KMS-11 (cell line): Measurements from ENCODE around the gene DNAH6.
"Not testable (repeated sequence)": the region's sequence is repeated elsewhere in the genome, so short reads cannot be mapped to it uniquely, and the experiment has no call there.

ENCODE experiments used
- H2AFZ ChIP-seq: fragments of 200-600 bp; sonication (generic); 2 replicates; pipeline ENCODE4 v1.6.1; 2016; ENCODE audit warnings: antibody characterized with exemption, mixed run types, low read depth
- H3K27ac ChIP-seq: fragments of 200-600 bp; sonication (generic); 2 replicates; pipeline ENCODE4 v1.6.1; 2016; ENCODE audit warnings: mild to moderate bottlenecking, mixed run types
- H3K27me3 ChIP-seq: fragments of 200-600 bp; sonication (generic); 2 replicates; pipeline ENCODE4 v1.6.1; 2017; ENCODE audit warnings: mild to moderate bottlenecking, low read depth, mixed run types, moderate library complexity; ENCODE audit not compliant: insufficient read depth
- H3K36me3 ChIP-seq: fragments of 200-600 bp; sonication (generic); 2 replicates; pipeline ENCODE4 v1.6.1; 2017; ENCODE audit warnings: mild to moderate bottlenecking, mixed run types; ENCODE audit not compliant: insufficient read depth
- H3K4me1 ChIP-seq: fragments of 200-600 bp; sonication (generic); 2 replicates; pipeline ENCODE4 v1.6.1; 2016; ENCODE audit warnings: mild to moderate bottlenecking, low read depth, mixed run types; ENCODE audit not compliant: poor library complexity, severe bottlenecking
- H3K4me2 ChIP-seq: fragments of 200-600 bp; sonication (generic); 2 replicates; pipeline ENCODE4 v1.7.0; 2016; ENCODE audit warnings: mild to moderate bottlenecking, mixed run types
- H3K4me3 ChIP-seq: fragments of 200-600 bp; sonication (generic); IDR thresholded peaks from 2 replicates; pipeline ENCODE4 v1.6.1; 2017; ENCODE audit warnings: low read depth, low read length, mixed read lengths; ENCODE audit not compliant: insufficient read depth
- H3K79me2 ChIP-seq: fragments of 200-600 bp; sonication (generic); 2 replicates; pipeline ENCODE4 v1.6.1; 2016; ENCODE audit warnings: low read depth, mixed run types; ENCODE audit not compliant: insufficient read depth
- H3K9ac ChIP-seq: fragments of 200-600 bp; sonication (generic); 2 replicates; pipeline ENCODE4 v1.6.1; 2016; ENCODE audit warnings: mild to moderate bottlenecking, mixed run types
- H4K20me1 ChIP-seq: fragments of 200-600 bp; sonication (generic); 2 replicates; pipeline ENCODE4 v1.6.1; 2016; ENCODE audit warnings: mild to moderate bottlenecking, mixed run types; ENCODE audit not compliant: insufficient read depth
- CTCF ChIP-seq: fragments of 200-600 bp; sonication (generic); conservative IDR thresholded peaks from 2 replicates; pipeline ENCODE4 v1.6.1; 2017; ENCODE audit warnings: low read depth, mild to moderate bottlenecking, antibody characterized with exemption, low read length, moderate library complexity, mixed read lengths

DNAH6 gene

GRCh38 chr2:84771251-84771650 is 255.0 kb downstream of the DNAH6 start:
- Histone ChIP-seq H3K4me1 (no peaks in the 10 kb centered on the region), H3K9ac (no peak overlapping the region), H3K27me3 (no peaks in the 10 kb centered on the region), H4K20me1 (no peaks in the 10 kb centered on the region), H3K36me3 (no peaks in the 10 kb centered on the region), H3K79me2 (no peaks in the 10 kb centered on the region), H2AFZ (no peak overlapping the region), H3K4me3 (no peak overlapping the region), H3K4me2 (no peak overlapping the region), H3K27ac (no peak overlapping the region)
- TF ChIP-seq CTCF = no peak

GRCh38 chr2:84773562-84773961 is 257.3 kb downstream of the DNAH6 start:
- H3K27me3 ChIP-seq, H3K4me3 ChIP-seq, H3K27ac ChIP-seq, H4K20me1 ChIP-seq, H3K36me3 ChIP-seq, H3K4me2 ChIP-seq, H3K4me1 ChIP-seq, H2AFZ ChIP-seq, H3K79me2 ChIP-seq, H3K9ac ChIP-seq: not testable (repeated sequence)

GRCh38 chr2:84776011-84776410 is 259.7 kb downstream of the DNAH6 start:
- no peaks in the 10 kb centered on the region for H3K4me1 ChIP-seq
- no peaks in the 10 kb centered on the region for H4K20me1 ChIP-seq
- no peak overlapping the region for H3K9ac ChIP-seq
- H3K79me2 ChIP-seq = no peaks in the 10 kb centered on the region
- no peak overlapping the region for H2AFZ ChIP-seq
- H3K4me3 ChIP-seq = no peak overlapping the region
- no peak for TF ChIP-seq CTCF
- no peaks in the 10 kb centered on the region for H3K27me3 ChIP-seq
- no peak overlapping the region for H3K4me2 ChIP-seq
- no peak overlapping the region for H3K27ac ChIP-seq
- H3K36me3 ChIP-seq = no peaks in the 10 kb centered on the region

- Histone ChIP-seq H3K36me3 (no peaks in the 10 kb centered on the region), H3K4me2 (no peak overlapping the region), H3K27me3 (no peaks in the 10 kb centered on the region), H3K9ac (no peak overlapping the region), H3K27ac (no peak overlapping the region), H3K79me2 (no peaks in the 10 kb centered on the region), H3K4me3 (no peak overlapping the region), H4K20me1 (no peaks in the 10 kb centered on the region), H3K4me1 (no peaks in the 10 kb centered on the region), H2AFZ (no peak overlapping the region)
- no peak for TF ChIP-seq CTCF
Observed at GRCh38 chr2:84778911-84779690, 262.8 kb downstream of the DNAH6 start.

GRCh38 chr2:84779781-84780180 is 263.5 kb downstream of the DNAH6 start:
- H3K36me3 ChIP-seq = no peaks in the 10 kb centered on the region
- H2AFZ ChIP-seq = no peak overlapping the region
- H3K9ac ChIP-seq = no peak overlapping the region
- H3K27me3 ChIP-seq = no peaks in the 10 kb centered on the region
- H3K27ac ChIP-seq = no peak overlapping the region
- no peak overlapping the region for H3K4me3 ChIP-seq
- H3K79me2 ChIP-seq = no peaks in the 10 kb centered on the region
- no peak overlapping the region for H3K4me2 ChIP-seq
- no peak for TF ChIP-seq CTCF
- H3K4me1 ChIP-seq = no peaks in the 10 kb centered on the region
- no peaks in the 10 kb centered on the region for H4K20me1 ChIP-seq
